NCI-H1092 (cell line): ENCODE data around the gene ELP2.

ENCODE experiments used
- DNase-seq: peaks from one replicate; lab custom pipeline; 2025; lab: John Stamatoyannopoulos, UW

Gene ELP2

DNA sequence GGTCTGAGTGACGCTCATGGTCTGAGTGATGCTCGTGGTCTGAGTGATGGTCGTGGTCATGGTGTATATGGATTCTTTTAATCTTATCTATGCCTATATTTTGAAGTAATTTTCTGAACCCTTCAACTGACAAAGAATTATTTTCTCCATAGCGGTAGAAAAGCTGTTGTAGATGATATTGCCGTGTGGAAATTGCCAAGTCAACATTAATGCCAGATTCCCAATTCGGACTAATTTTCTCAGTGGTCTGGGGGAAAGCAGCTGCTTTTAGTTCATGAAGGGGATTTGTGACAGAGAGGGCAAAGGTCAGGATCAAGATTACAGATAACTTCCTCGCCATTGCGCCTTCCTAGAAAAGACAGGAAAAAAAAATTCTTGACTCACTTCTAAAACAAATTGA is 3.0 kb upstream of the ELP2 start:
- no peak for DNase-seq

DNA sequence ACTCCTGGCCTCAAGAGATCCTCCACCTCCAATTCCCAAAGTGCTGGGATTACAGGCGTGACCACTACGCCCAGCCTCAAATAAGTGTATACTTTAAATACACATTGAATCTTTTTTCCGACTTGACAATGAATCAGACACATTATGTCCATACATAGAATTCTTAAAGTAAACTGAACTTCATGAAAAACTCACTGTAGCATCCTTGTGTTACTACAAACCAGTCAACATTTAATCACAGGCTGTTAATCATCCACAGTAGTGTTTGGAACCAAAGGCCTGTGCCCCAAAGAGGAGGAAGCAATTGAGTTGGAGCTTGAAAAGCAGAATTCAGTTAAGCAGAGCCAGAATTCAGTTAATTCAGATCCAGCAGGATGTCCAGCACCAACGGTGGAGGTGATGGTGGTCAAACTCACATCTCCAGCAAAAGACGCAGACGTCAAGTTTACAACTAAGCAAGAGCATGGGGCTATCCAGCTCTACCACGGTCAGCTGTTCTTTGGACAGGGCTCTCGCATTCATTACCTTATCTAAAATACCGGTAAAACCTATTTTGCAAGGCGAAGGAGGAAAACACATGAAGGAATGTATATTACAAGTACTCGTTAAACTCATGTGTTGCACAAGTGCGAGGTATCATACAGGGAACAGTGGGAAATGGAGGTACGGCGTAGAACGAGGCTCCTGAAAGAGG is 1.7 kb upstream of the ELP2 start:
- DNase-seq, result no peak

- DNase-seq, result no peak
These were observed 1.2 kb upstream of the ELP2 start for GRCh38 chr18:36128530-36128870.

DNA sequence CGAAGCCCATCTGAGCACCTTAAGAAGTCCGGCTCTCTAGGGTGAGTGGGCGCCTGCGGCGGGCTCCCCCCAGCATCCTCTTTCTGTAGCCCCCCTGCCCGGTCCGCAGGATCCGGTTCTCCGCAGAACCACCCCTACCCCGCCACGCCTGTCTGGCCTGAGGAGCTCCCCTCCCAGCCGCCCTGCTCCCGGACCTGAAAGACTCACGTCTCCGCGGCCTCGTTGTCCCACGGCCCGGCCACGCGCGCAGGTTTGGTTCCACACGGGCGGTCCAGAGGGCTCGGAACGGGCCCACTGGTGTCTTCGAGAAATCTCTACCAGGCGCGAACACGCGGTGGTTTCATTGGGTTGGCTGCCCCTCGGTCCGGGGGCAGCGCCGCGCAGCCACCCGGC is 796 bp upstream of the ELP2 start:
- DNase-seq, result no peak

DNA sequence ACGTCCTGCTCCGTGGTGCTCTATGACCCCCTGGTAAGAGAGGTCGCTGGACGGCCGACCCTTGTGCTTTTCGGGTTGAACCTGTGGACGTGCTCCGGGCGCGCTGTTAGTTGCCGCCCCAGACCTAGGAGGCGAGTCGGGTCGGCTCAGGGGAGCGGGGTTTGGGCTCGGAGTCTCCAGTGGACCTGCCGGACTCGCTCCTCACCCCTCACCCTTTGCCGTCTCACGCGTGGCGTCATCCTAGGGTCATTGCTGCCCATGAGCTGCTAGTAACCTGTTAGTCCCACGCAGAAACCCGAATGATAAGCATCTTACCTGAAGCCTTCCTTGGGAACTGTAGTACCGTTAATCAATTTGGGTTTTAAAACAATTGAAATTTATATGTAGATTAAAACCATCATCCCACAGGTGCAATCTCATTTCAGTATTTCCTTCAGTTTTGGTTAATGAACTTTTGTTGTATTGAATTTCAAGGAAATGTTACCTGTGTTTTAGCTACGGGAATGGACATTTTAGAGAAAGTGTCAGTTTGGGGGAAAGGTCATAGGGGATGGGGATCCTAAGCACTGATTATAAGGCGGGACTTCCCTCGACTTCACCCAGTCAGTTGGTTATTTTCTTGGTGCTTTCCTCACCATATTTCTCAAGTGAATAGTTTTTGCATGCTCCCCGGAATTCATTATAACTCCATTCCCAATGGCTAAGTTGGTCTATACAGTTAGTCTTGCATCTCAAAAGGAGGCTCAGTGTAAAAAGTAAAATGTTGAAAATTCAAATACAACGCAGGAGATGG is 536 bp downstream of the ELP2 start:
- DNase-seq, result no peak

- no peak for DNase-seq
These were observed 1.4 kb downstream of the ELP2 start for GRCh38 chr18:36130883-36131653.

DNA sequence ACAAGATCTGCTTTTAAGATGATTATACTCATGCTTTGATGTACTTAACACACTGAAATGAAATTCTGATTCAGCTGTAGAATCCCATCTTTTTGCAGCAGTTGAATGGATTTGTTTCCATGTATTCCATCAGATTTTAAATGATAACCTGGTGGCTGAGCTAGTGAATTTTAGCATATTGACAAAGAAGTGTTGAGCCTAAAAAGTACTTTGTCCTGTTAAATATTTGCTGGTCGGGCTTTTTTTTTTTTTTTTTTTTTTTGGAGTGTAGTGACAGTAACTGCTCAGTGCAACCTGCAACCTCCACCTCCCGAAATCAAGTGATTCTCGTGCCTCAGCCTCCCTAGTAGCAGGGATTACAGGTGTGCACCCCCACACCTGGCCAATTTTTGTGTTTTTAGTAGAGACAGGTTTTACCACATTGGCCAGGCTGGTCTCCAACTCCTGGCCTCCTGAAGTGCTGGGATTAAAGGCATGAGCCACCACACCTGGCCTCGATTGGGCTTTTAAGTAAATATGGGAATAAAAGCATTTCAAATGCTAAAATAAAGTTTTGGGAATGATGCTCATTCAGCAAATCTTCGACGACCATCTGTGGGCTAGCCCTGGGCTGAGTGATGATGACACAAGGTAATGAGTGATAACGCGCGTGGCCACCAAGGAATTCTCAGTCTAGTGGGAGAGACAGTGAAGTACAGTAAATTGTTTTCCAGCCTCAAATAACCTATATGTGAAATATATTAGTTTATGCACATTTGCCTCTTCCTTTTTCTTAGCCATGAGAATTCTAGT is 2.2 kb downstream of the ELP2 start:
- no peak for DNase-seq

- DNase-seq, result no peak
These were observed 3.1 kb downstream of the ELP2 start for GRCh38 chr18:36132756-36133155.

DNA sequence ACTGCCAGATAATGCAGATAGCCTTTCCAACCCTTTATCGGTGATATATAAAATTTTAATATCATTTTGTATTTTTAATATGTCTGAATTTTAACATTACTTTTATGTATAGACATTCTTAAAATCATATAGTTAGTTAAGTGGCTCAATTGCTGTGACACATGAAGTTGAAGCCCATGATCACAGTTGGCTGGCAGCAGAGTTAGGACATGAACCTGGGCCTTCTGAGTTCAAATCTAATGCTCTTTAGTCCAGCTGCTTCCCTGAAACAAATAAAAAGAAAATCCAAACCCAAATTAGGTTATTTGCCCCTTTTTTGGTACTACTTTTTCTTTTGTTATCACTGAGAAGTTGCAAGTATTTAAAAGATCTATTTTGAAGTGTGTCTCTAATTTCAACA is 5.6 kb downstream of the ELP2 start:
- DNase-seq, result no peak

GRCh38 chr18:36139245-36139644 is 9.5 kb downstream of the ELP2 start:
- DNase-seq, result no peak

GRCh38 chr18:36141576-36141975 is 11.9 kb downstream of the ELP2 start:
- no peak for DNase-seq

GRCh38 chr18:36142751-36143150 is 13.1 kb downstream of the ELP2 start:
- DNase-seq, result no peak

DNA sequence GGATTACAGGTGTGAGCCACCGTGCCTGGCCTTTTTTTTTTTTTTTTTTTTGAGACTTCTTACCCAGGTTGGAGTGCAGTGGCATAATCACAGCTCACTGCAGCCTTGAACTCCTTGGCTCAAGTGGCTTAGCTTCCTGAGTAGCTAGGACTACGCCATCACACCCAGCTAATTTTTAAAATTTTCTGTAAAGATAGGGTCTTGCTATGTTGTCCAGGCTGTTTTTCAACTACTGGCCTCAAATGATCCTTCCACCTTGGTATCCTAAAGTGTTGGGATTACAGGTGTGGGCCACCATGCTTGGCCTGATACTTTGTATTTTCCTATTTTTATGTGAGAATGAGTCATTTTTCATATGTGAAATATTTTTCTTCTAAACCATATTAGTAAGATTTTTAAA is 13.7 kb downstream of the ELP2 start:
- DNase-seq, result no peak

DNA sequence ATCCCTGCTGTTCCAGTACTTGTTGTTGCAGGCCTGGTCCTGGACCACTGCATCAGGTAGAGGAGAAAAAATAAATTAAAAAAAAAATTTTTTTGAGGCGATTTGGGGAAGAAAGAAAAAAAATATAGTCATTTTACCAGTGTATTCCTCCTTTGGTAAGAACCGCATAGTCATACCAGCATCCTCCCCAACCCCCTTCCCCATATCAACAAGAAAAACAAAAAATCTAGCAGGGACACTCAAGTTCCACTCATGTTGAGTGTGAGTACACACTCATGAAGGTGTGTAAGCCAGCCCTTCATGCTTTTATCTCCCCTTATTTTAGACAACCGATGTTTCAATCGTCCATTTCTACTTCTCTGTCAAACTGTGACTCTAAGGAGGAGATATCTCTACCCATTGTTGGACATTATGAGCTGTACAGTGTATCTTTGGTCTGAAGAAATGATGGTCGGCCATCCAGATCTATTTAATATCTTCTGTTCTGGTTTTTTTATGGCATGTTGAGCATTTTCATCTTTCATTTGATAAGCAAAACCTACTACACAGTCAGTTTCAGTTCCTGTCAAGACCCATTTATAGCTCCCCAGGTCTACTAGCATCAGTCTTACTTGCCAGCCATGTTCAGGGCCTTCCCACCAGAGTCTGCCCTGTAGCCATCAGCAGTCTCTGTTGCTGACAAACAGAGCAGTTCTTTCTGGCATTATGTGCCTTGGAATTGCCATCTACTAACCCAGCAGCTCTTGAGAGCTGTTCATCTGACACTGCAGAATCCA is 20.0 kb downstream of the ELP2 start:
- DNase-seq, result no peak

DNA sequence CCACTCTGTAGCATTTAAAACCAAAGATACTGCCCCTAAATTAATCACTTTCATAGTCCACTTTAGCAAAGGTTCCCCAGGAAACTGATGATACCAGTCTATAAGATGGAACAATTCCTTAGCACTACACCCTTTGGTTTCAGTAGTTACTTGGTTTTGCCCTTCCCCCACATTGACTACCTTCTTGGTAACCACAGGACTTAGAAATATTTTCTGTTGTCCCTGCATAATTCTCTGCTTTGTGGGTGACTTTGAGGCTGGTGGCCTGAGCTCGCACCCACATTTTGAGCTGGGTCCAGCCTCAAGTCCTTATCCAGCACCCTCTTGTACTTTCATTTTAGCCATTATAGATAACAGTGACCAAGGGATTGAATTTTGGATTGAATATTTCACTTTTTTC is 23.1 kb downstream of the ELP2 start:
- DNase-seq, result no peak

- no peak for DNase-seq
These were observed 23.5 kb downstream of the ELP2 start for GRCh38 chr18:36153203-36153602.

DNA sequence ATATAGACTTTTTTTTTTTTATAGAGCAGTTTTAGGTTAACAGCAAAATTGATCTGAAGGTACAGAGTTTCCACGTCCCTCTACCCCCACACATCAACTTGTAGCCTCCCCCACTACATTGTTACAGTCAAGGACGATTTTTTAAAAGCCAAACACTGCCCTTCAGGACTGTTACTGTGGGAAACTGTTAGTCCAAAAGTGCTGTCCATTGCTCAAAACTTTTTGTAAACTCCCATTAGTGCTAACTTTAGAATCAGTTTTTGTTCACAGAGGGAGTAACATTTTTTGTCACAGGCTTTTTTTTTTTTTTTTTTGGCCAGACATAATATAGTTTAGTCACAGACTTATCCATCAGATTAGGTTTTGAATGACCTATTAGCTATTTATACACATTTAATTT is 24.1 kb downstream of the ELP2 start:
- no peak for DNase-seq

- no peak for DNase-seq
These were observed 26.4 kb downstream of the ELP2 start for GRCh38 chr18:36155851-36156757.

- DNase-seq, result no peak
These were observed 27.7 kb downstream of the ELP2 start for GRCh38 chr18:36157441-36157840.

- DNase-seq, result no peak
These were observed 28.7 kb downstream of the ELP2 start for GRCh38 chr18:36158266-36158867.
